ENCODE measurements around the gene COLEC11.

- TF ChIP-seq, protein P1, sequence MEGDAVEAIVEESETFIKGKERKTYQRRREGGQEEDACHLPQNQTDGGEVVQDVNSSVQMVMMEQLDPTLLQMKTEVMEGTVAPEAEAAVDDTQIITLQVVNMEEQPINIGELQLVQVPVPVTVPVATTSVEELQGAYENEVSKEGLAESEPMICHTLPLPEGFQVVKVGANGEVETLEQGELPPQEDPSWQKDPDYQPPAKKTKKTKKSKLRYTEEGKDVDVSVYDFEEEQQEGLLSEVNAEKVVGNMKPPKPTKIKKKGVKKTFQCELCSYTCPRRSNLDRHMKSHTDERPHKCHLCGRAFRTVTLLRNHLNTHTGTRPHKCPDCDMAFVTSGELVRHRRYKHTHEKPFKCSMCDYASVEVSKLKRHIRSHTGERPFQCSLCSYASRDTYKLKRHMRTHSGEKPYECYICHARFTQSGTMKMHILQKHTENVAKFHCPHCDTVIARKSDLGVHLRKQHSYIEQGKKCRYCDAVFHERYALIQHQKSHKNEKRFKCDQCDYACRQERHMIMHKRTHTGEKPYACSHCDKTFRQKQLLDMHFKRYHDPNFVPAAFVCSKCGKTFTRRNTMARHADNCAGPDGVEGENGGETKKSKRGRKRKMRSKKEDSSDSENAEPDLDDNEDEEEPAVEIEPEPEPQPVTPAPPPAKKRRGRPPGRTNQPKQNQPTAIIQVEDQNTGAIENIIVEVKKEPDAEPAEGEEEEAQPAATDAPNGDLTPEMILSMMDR (IDR thresholded peaks at IDR 0.05 in 8 of 11, conservative IDR thresholded peaks at IDR 0.05 in 3 of 11) = no peak
- TF ChIP-seq POLR2A (IDR thresholded peaks at IDR 0.05) = no peak
These were observed 63.0 kb downstream of the COLEC11 start, which contains the start of gene ALLC for GRCh38 chr2:3657881-3658280.

Measured in spleen (tissue), 7 donors.